HEK293T (cell line): ENCODE measurements around the gene SHISAL1.

ENCODE experiments used
- CTCF ChIA-PET: fragments of 350-600 bp; formaldehyde crosslinking; extraction: SDS; loops from one replicate; lab custom pipeline; 2021; ENCODE audit warnings: antibody characterized with exemption, inconsistent platforms; lab: Yijun Ruan, JAX
- POLR2A ChIA-PET: fragments of 350-600 bp; formaldehyde crosslinking; extraction: SDS; loops from one replicate; lab custom pipeline; 2020; ENCODE audit warnings: antibody characterized with exemption, inconsistent platforms; lab: Yijun Ruan, JAX
- DNase-seq: peaks from one replicate; pipeline ENCODE4 v3.0.0; 2012; ENCODE audit warnings: mixed read lengths; ENCODE audit errors: extremely low spot score
- ARNT ChIP-seq: fragments of 450-650 bp; IDR thresholded peaks from 2 replicates; pipeline ENCODE4 v1.6.1; 2017; ENCODE audit warnings: mild to moderate bottlenecking
- BHLHE40 ChIP-seq: fragments of 450-650 bp; IDR thresholded peaks from 2 replicates; pipeline ENCODE4 v1.6.1; 2016; ENCODE audit warnings: mild to moderate bottlenecking, moderate library complexity, borderline replicate concordance
- CTBP1 ChIP-seq: fragments of 450-650 bp; IDR thresholded peaks from 2 replicates; pipeline ENCODE4 v1.6.1; 2016; ENCODE audit warnings: borderline replicate concordance
- ELF4 ChIP-seq: fragments of 450-650 bp; IDR thresholded peaks from 2 replicates; pipeline ENCODE4 v1.6.1; 2017; ENCODE audit warnings: antibody characterized with exemption
- FOXA1 ChIP-seq: fragments of 450-650 bp; IDR thresholded peaks from 2 replicates; pipeline ENCODE4 v1.6.1; 2016; ENCODE audit warnings: mild to moderate bottlenecking
- FOXK2 ChIP-seq: fragments of 450-650 bp; IDR thresholded peaks from 2 replicates; pipeline ENCODE4 v1.6.1; 2016; ENCODE audit warnings: mild to moderate bottlenecking
- FOXM1 ChIP-seq: fragments of 450-650 bp; IDR thresholded peaks from 2 replicates; pipeline ENCODE4 v1.6.1; 2017; ENCODE audit warnings: mild to moderate bottlenecking, borderline replicate concordance
- HDGF ChIP-seq: fragments of 450-650 bp; IDR thresholded peaks from 2 replicates; pipeline ENCODE4 v1.6.1; 2017; ENCODE audit warnings: antibody characterized with exemption, borderline replicate concordance
- L3MBTL2 ChIP-seq: fragments of 450-650 bp; conservative IDR thresholded peaks from 2 replicates; pipeline ENCODE4 v1.6.1; 2016; ENCODE audit warnings: mild to moderate bottlenecking
- LEF1 ChIP-seq: fragments of 450-650 bp; IDR thresholded peaks from 2 replicates; pipeline ENCODE4 v1.6.1; 2017; ENCODE audit warnings: mild to moderate bottlenecking, borderline replicate concordance
- NFRKB ChIP-seq: fragments of 450-650 bp; IDR thresholded peaks from 2 replicates; pipeline ENCODE4 v1.6.1; 2016; ENCODE audit warnings: mild to moderate bottlenecking, moderate library complexity
- PKNOX1 ChIP-seq: fragments of 450-650 bp; IDR thresholded peaks from 2 replicates; pipeline ENCODE4 v1.6.1; 2016
- SP1 ChIP-seq: fragments of 450-650 bp; IDR thresholded peaks from 2 replicates; pipeline ENCODE4 v1.6.1; 2017
- SUZ12 ChIP-seq: fragments of 450-650 bp; IDR thresholded peaks from 2 replicates; pipeline ENCODE4 v1.6.1; 2016; ENCODE audit warnings: mild to moderate bottlenecking
- TARDBP ChIP-seq: fragments of 450-650 bp; IDR thresholded peaks from 2 replicates; pipeline ENCODE4 v1.6.1; 2016
- ZNF384 ChIP-seq: fragments of 450-650 bp; IDR thresholded peaks from 2 replicates; pipeline ENCODE4 v1.6.1; 2016

Gene SHISAL1

GRCh38 chr22:44299124-44299523, 13.6 kb downstream of the SHISAL1 start:
- POLR2A ChIA-PET: no interaction called here
- no peak for TF ChIP-seq FOXK2
- no peak for TF ChIP-seq FOXA1
- TF ChIP-seq NFRKB: no peak
- no peak for TF ChIP-seq ELF4
- no peak for TF ChIP-seq LEF1
- TF ChIP-seq FOXM1: no peak
- no peak for TF ChIP-seq SUZ12
- TF ChIP-seq L3MBTL2: no peak
- no peak for TF ChIP-seq PKNOX1
- TF ChIP-seq HDGF: no peak
- TF ChIP-seq BHLHE40: no peak
- TF ChIP-seq ARNT: no peak
- no peak for TF ChIP-seq ZNF384
- TF ChIP-seq TARDBP: no peak
- TF ChIP-seq CTBP1: no peak
- no peak for TF ChIP-seq SP1
- DNase-seq: no peak
- CTCF ChIA-PET: no interaction called here

GRCh38 chr22:44298406-44299091, 14.2 kb downstream of the SHISAL1 start:
- CTCF ChIA-PET: no interaction called here
- TF ChIP-seq FOXM1 (no peak), SP1 (no peak), ARNT (no peak), SUZ12 (no peak), CTBP1 (no peak), BHLHE40 (no peak)
- POLR2A ChIA-PET: no interaction called here
- DNase-seq: no peak

GRCh38 chr22:44297470-44298061, 15.2 kb downstream of the SHISAL1 start:
- TF ChIP-seq LEF1: no peak
- no peak for TF ChIP-seq ZNF384
- TF ChIP-seq FOXA1: no peak
- no peak for TF ChIP-seq PKNOX1
- no peak for TF ChIP-seq HDGF
- TF ChIP-seq L3MBTL2: no peak
- no peak for TF ChIP-seq ARNT
- CTCF ChIA-PET: no interaction called here
- no peak for DNase-seq
- POLR2A ChIA-PET: no interaction called here

- POLR2A ChIA-PET: no interaction called here
- TF ChIP-seq SUZ12 (no peak), FOXA1 (no peak), BHLHE40 (no peak), L3MBTL2 (no peak), CTBP1 (no peak), ZNF384 (no peak), SP1 (no peak)
- DNase-seq: no peak
- CTCF ChIA-PET: no interaction called here
Measured at GRCh38 chr22:44295406-44295805, 17.3 kb downstream of the SHISAL1 start.

- CTCF ChIA-PET: no interaction called here
- TF ChIP-seq ELF4 (no peak), L3MBTL2 (no peak), PKNOX1 (no peak), SP1 (no peak), FOXA1 (no peak), TARDBP (no peak), ARNT (no peak), CTBP1 (no peak), FOXM1 (no peak), BHLHE40 (no peak)
- POLR2A ChIA-PET: no interaction called here
- DNase-seq: no peak
Measured at GRCh38 chr22:44293876-44294275, 18.9 kb downstream of the SHISAL1 start.

GRCh38 chr22:44293034-44293433, 19.7 kb downstream of the SHISAL1 start:
- DNase-seq: no peak
- ChIA-PET POLR2A (no interaction called here), CTCF (no interaction called here)
- TF ChIP-seq FOXM1: no peak
- no peak for TF ChIP-seq ARNT
- no peak for TF ChIP-seq CTBP1
- TF ChIP-seq PKNOX1: no peak
- TF ChIP-seq LEF1: no peak
- no peak for TF ChIP-seq SUZ12
- no peak for TF ChIP-seq FOXA1
- no peak for TF ChIP-seq ZNF384
- TF ChIP-seq HDGF: no peak
- TF ChIP-seq TARDBP: no peak
- no peak for TF ChIP-seq BHLHE40
- TF ChIP-seq SP1: no peak
- TF ChIP-seq NFRKB: no peak
- TF ChIP-seq L3MBTL2: no peak
- no peak for TF ChIP-seq FOXK2
- TF ChIP-seq ELF4: no peak
